Measurements from ENCODE around the gene LDAF1. TPM values are rescaled to one million over a fixed set of nuclear protein-coding genes. Genes with fewer than 3 reads are reported as not detected.

LDAF1 gene
- total RNA-seq, 6 experiments from 2014 or later: 1.5 to 3.1 (median 2.1) TPM

DNA sequence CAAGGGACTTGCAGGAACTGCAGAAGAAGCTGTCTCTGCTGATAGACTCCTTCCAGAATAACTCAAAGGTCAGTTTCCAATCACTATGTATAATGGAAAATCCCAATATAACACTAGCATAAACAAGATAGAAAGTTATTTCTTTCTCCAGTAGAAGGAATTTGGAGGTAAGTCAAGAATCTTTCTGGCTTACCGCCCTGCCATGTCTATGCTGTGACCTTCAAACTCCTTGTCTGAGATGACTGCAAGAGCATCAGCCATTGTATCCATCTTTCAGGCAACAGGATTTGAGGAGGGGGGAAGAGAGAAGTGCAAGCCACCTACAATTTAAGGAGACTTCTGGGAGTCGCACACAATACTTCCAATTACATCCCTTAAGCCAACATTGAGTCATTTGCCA lies 2.7 kb downstream of the LDAF1 start:
- TF ChIP-seq CTCF (IDR thresholded peaks at IDR 0.05) (no peak), POLR2A (IDR thresholded peaks at IDR 0.05) (no peak)
- 72% methylated on average over 2 of the region's 2 CpGs for WGBS (ENCODE audit: insufficient coverage, low coverage, low lambda C conversion rate, missing lambda C conversion rate)
- intact Hi-C loops (cut with DNase I): loop anchor here in 1 of 2 donors (10.0 kb wide), 1 partner anchor 154 kb away; no protein-coding TSS in a partner anchor
- DNase-seq: no peak
- ATAC-seq: no peak
- Histone ChIP-seq H3K4me3 (no peak overlapping the region), H3K36me3 (no peaks in the 10 kb centered on the region), H3K4me1 (peaks cover 0 to 4% (median 0%) of the 10 kb centered on the region in 4 donors), H3K27me3 (no peaks in the 10 kb centered on the region), H3K27ac (no peak overlapping the region), H3K9me3 (no peaks in the 10 kb centered on the region)

- no peak overlapping the region for H3K27ac ChIP-seq
- TF ChIP-seq CTCF (IDR thresholded peaks at IDR 0.05) (no peak), POLR2A (IDR thresholded peaks at IDR 0.05) (no peak)
- no peak overlapping the region for H3K4me3 ChIP-seq
- H3K36me3 ChIP-seq: no peaks in the 10 kb centered on the region
- no peak for ATAC-seq
- no peak for DNase-seq
- H3K4me1 ChIP-seq: peaks cover 0 to 4% (median 0%) of the 10 kb centered on the region in 4 donors
- intact Hi-C loops (cut with DNase I): loop anchor here in 1 of 2 donors (10.0 kb wide), 1 partner anchor 152 kb away; no protein-coding TSS in a partner anchor
- no peaks in the 10 kb centered on the region for H3K27me3 ChIP-seq
- WGBS (ENCODE audit: insufficient coverage, low coverage, low lambda C conversion rate, missing lambda C conversion rate): 40% methylated on average over 7 of the region's 7 CpGs
- no peaks in the 10 kb centered on the region for H3K9me3 ChIP-seq
These were observed 4.2 kb downstream of the LDAF1 start for GRCh38 chr16:21162661-21163151.

DNA sequence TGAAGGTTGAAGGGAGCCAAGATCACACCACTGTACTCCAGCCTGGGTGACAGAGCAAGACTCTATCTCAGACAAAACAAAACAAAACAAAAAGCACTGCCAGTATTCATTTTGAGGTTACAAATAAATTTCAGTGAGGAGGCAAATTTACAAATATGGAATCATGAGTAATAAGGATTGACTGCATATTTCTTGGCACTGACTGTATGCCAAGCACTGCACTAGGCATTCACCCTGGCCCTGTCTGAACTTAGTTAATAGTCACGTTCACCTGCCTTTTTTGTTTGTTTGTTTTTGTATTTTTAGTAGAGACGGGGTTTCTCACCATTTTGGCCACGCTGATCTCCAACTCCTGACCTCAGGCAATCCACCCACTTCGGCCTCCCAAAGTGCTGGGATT lies 5.1 kb downstream of the LDAF1 start:
- Histone ChIP-seq H3K4me1 (no peaks in the 10 kb centered on the region), H3K27ac (no peak overlapping the region), H3K9me3 (no peaks in the 10 kb centered on the region), H3K4me3 (no peak overlapping the region), H3K27me3 (no peaks in the 10 kb centered on the region), H3K36me3 (no peaks in the 10 kb centered on the region)
- intact Hi-C loops (cut with DNase I): loop anchor here in 1 of 2 donors (10.0 kb wide), 1 partner anchor 151 kb away; no protein-coding TSS in a partner anchor
- DNase-seq (no peak), ATAC-seq (no peak)
- TF ChIP-seq POLR2A (IDR thresholded peaks at IDR 0.05): no peak
- TF ChIP-seq CTCF (IDR thresholded peaks at IDR 0.05): no peak
- WGBS (ENCODE audit: insufficient coverage, low coverage, low lambda C conversion rate, missing lambda C conversion rate): 50% methylated on average over 4 of the region's 4 CpGs

DNA sequence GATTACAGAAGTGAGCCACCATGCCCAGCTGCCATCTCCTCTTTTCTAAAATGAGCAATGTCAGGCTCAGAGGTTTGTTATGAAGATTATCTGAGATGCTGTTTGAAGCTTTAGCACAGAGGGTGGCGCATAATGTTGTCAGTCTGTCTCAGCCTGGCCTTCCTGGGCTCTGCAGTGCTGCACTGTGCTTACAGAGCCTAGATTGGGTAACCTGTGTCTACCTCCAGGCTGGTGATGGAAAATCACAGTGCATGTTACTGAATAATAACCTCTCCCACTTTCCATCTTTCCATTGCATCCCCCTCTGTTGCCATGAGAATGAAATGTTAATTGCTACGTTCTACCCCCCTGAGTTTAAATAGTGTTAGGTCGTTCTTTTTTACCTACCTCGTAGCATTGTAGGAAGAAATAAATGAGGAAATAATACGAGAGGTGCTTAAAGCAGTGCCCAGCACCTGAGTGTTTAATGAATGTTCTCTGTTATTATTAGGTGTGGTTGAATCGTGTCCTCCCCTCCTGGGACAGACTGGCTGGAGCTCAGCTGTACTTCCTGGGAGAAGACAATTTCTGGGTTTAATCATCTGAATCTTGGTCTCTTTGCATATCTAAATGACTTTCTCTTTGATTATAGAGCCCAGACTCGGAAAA lies 6.2 kb downstream of the LDAF1 start:
- DNase-seq (no peak), ATAC-seq (no peak)
- Histone ChIP-seq H3K36me3 (no peaks in the 10 kb centered on the region), H3K9me3 (no peaks in the 10 kb centered on the region), H3K4me3 (no peak overlapping the region), H3K27ac (no peak overlapping the region), H3K27me3 (no peaks in the 10 kb centered on the region), H3K4me1 (no peaks in the 10 kb centered on the region)
- TF ChIP-seq CTCF (IDR thresholded peaks at IDR 0.05): no peak
- no peak for TF ChIP-seq POLR2A (IDR thresholded peaks at IDR 0.05)
- 83% methylated on average over 7 of the region's 7 CpGs for WGBS (ENCODE audit: insufficient coverage, low coverage, low lambda C conversion rate, missing lambda C conversion rate)
- intact Hi-C loops (cut with DNase I): loop anchor here in 1 of 2 donors (10.0 kb wide), 1 partner anchor 150 kb away; no protein-coding TSS in a partner anchor

Measured in right lobe of liver (tissue), 6 donors.